SKM-1 (cell line): ENCODE data around the gene CDKN1B.

Experiments used
- DNase-seq: peaks from one replicate; lab custom pipeline; 2025; ENCODE audit not compliant: unreplicated experiment; lab: John Stamatoyannopoulos, UW

The CDKN1B gene

DNA sequence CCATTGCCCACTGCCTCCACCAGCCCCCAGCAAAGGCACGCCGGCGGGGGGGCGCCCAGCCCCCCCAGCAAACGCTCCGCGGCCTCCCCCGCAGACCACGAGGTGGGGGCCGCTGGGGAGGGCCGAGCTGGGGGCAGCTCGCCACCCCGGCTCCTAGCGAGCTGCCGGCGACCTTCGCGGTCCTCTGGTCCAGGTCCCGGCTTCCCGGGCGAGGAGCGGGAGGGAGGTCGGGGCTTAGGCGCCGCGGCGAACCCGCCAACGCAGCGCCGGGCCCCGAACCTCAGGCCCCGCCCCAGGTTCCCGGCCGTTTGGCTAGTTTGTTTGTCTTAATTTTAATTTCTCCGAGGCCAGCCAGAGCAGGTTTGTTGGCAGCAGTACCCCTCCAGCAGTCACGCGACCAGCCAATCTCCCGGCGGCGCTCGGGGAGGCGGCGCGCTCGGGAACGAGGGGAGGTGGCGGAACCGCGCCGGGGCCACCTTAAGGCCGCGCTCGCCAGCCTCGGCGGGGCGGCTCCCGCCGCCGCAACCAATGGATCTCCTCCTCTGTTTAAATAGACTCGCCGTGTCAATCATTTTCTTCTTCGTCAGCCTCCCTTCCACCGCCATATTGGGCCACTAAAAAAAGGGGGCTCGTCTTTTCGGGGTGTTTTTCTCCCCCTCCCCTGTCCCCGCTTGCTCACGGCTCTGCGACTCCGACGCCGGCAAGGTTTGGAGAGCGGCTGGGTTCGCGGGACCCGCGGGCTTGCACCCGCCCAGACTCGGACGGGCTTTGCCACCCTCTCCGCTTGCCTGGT is at the start of gene CDKN1B:
Gene CDKN1B (plus strand): TSS at position 576 of the 793 bp plus-strand sequence. CDS start 472 bp downstream, outside the sequence.
- peak; percentile 29 for DNase-seq

DNA sequence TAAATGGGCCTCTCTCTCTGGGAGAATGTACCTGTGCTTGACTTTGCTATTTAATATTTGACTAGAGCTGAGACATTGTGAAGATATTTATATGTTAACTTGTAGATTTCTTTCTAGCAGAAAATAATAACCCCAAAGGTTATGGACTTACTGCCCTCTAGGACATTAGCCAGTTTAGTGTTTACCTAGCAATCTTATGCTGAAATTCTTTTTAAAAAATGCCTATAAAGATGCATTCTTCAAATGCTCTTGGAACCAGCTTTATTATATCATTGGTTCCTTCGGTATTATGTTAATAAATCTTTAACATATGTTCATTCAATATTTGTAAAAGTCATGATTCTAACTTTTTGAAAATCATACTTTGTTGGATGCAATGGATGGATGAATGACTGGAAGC is 49.2 kb upstream of the CDKN1B start:
- DNase-seq, result no peak

DNA sequence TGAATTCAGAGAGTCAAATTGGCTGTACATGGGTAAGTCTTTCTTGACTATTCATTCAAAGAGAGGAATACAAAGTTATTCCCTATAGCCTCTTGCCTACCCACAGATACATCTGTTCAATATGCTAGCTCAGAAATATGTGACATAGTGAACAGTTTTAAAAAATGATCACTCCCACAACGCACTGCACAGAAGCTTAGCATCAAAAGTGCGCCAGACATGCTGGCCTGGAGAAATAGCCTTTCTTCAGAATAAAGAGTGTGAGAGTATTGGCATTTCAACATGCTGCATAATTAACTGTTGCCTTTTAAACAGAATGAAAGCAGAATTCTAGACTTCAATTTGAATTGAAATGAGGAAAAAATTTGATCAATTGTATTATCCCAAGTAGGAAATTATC is 48.1 kb upstream of the CDKN1B start:
- DNase-seq, result no peak

DNA sequence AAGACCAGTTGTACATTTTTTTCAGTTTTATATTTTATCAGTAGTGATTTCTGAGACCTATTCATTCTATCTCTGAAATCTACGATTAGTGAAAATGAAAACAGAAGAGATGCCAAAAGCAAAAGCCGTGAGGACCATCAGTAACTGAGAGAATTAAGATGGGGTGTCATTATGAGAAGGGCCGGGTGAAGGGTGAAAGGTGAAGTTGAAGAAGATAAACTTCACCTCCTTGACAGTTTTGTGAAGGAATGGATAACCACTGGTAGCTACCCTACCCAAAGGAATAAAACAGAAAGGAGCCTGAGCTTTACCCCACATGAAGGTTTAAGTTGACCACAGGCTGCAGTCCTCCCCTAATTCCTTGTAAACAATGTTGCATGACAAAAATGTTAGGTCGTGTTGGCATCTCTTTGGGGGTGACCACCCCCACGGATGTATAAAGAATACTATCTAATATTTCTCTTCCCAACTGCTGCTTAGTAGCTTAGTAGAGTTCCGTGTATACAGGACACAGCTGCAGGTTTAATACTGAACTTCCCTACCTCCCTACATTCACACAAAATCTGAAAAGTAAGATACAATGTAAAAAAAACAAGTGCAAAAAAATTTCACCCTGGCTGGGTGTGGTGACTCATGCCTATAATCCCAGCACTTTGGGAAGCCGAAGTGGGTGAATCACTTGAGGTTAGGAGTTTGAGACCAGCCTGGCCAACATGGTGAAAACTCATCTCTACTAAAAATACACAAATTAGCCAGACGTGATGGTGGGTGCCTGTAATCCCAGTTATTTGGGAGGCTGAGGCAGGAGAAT is 45.1 kb upstream of the CDKN1B start:
- no peak for DNase-seq

DNA sequence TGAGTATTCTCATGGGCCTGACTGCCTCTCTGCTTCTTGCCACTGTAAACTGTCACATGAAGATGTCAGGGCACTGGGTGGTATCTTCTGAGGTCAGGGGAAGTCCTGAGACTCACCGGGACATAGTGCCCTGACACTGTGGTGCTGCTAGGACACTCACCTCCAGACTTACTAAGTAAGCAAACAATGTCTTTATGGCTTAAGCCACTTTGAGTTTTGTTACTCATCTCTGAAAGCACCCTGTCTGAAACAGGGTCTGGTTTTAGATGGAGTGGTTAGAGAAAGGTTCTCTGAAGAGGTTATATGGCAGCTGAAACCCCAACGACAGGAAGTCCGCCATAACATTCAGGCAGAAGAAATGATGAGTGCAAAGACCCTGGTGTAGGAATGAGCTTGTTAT is 43.9 kb upstream of the CDKN1B start:
- DNase-seq, result no peak

DNA sequence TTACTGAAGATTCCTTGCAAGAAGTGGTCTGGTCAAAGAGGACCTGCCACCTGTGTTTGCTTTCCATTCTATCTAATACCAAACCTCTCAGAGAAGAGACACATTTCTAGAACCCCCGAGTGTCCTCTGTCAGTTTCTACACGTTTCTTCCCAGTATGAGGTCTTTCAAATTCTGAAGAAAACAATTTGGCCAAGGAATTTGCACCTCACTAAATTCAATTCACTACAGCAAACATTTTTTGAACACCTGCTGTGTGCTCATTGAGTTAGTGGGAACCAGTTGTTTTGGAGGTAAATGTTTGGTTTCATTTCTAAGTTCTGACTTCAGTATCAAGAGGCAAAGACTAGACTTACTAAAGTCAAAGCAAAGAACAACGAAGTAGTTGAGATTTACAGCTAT is 40.6 kb upstream of the CDKN1B start:
- DNase-seq, result no peak

DNA sequence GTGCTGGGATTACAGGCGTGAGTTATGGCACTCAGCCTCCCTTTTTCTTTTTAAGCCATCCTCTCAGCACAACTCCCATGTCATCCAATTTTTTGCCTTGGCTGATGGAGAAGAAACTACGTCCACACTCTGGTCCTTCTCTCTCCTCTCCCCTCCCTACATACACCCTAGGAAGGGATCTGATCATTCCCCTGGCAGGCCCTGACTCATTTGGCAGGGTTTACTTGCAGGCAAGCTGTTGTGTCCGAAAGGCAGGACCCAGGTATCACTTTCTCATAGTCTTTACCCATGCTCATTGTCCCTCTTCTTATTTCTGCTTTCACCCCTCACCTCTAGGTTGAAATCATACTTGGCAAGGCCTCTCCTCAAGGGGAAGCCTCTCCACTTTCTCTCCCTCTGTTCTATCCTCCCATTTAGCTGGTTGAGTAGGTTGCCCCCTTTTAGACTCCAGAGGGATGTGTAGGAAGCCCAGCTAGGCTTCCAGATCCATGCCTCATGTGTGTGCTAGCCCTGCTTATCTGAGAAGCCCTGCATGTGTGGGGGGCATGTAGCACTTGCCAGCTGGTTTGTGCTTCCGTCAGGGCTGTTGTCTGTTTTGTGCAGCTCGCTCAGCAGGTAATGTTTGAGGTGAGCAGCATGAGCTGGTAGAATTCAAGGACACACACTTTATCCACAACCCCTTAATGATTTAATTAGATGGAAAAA is 36.0 kb upstream of the CDKN1B start:
- DNase-seq, result no peak

DNA sequence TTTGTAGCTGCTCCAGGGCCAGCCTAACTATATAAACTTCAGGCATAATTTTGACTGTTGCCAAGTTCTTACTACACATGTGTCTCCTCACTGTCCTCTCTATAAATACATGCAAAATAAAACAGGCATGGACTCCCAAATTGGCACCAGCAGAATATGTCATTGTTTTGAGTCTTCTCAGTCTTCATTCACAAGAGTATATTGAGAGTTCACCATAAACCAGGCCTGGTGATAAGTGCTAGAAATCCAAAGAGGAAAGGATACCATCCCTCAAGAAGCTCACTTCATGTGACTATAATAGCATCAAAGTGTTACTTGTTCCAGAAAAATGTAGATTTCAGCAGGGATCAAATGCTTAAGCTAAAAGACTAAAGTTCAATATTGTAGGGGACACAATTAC is 34.9 kb upstream of the CDKN1B start:
- no peak for DNase-seq

DNA sequence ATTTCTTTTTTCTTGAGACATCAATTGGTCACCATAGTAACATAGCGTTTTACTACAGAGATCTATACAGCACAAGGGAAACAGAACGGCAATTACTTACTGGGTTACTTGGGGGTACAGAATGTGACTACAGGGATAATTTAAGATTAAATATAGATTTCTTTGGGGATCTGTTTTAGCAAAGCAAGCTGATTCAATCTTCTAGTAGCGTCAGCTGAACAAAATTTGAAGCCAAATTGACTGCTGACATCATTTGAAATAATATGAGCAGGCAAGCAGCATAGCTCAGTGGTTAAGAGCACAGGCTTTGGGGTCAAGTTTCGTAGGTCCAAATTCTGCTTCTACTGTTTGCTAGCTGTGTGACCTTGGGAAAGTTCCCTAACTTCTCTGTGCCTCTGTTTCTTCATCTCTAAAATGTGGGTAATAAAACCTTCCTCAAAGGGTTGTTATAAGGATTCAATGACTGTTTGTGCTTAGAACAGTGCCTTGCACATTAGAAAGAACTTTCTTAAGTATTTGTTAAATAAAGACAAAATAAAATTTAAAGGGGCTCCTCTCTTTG is 34.0 kb upstream of the CDKN1B start:
- DNase-seq, result no peak

DNA sequence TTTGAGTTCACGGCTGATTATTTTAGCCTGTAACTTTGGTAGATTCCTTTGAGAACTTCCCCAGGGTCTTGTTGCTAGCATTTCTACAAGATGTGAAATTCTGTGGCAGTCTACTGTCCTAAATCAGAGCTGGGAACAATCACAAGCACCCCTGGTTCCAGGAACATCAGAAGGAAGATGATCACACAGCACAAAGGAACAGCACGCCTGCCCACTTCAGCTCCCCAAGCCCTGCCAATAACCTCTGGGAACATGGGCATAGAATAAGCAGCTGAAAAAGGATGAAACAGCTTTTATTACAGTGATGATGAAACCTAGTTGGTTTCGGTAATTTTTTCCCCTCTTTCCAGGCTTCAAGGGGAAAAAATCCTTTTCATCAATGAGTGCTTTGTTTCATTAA is 33.4 kb upstream of the CDKN1B start:
- no peak for DNase-seq

DNA sequence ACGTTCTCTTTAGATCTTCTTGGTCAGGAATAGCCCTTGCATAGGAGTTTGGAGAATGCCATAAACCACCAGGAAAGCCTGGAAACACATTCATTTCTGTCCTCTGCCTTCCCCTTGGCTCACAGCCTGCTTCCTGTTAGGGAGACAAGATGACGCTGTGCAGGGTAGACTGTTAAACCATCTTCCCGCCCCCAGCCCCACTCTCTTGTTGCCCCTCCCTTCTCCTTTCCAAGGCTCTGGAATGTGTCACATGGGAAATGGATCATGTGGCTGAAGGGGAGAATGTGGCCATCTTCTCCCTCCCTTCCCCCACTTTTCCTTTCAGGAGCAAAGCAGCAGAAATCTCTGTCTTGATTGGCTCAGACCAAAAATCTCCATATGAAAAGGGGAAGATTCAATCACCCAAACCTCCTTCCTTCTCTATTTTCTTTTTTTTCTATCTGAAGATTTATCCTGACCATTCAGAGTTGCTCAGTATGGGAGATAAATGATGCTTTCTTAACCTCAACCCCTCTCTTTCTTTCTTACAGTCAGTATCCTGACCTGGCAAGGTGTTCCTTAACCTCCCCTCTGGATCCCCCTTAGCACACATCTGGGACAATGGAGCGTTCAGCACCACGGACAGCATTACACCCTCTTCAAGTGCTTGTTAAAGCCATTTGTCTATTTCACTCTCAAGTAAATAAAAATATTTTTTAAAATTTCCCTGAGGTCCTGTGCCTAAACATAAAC is 32.6 kb upstream of the CDKN1B start:
- DNase-seq, result no peak

DNA sequence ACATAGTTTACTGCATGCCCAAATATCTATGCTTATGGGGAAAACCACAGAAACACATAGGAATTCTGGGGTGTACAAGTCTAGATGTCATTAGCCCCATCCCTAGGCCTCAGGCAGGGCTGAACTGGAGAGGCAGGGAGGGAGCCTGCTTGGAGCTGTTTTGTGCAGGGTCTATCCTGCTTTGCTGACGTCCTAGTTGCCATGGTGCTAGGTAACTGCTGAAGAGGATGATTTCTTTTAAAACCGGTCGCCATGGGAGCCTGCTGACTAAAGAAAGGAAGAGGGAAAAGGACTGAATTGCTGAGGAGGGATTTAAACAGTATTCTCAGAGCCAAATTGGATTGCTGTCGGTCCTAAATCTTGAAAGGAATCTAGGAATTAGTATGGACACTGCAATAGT is 31.9 kb upstream of the CDKN1B start:
- no peak for DNase-seq

DNA sequence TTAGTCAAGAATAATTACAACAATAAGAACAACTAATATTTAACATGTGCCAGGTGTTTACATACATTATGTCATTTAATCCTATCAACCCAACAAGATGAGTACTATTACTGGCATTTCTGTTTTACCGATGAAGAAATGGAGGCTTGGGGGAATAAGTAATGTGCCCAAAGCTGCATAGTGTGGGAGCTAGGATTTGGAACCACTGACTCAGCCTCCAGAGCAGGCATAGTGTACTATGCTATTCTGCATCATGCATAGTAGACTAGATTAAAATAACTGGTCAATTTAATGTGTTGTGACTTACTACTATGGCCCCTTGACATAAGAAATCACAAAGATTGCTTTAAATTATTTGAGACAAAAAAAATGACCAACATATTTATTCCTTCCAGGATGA is 30.7 kb upstream of the CDKN1B start:
- DNase-seq, result no peak

DNA sequence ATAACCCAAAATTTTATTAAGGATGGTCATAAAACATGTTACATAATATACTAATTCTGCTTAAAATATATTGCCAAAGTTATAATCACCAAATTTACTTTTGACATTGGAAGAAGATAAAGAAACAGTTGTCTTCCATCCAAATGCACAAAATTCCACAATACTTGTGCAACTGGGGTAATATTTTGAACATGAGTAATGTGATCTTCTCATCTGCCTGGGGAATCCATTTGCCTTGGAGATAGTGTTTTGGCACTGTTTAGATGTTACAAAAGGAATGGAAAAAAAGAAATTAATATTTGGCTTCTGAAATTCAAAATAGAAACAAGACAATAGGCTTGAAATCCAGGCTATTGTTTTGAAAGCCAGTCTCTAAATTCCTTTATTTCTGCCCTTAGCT is 30.2 kb upstream of the CDKN1B start:
- no peak for DNase-seq

DNA sequence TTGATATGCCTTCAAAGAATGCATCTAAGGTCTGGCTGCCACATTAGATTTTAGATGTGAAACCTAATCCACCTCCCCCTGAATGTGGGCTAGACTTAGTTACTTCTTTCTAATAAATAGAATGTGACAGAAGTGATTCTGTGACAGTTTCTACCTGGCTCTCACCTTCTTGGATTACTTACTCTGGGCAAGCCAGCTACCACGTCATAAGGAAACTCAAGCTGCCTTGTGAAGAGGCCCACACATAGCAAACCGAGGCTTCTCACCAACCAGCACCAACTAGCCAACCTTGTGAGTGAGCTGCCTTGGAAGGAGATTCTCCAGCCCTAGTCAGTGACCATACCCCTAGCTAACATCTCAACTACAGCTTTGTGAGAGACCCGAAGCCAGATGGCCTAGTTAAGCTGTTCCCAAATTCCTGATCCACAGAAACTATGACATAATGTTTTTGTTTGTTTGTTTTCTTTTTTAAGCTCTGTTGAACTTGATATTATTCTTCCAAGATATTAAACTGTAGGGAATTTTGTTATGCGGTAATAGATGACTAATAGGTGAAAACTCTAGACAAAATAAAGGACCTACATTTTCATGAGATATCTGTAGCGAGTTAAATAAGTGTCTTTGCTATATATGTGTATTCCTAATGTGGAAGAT is 27.4 kb upstream of the CDKN1B start:
- DNase-seq, result no peak

DNA sequence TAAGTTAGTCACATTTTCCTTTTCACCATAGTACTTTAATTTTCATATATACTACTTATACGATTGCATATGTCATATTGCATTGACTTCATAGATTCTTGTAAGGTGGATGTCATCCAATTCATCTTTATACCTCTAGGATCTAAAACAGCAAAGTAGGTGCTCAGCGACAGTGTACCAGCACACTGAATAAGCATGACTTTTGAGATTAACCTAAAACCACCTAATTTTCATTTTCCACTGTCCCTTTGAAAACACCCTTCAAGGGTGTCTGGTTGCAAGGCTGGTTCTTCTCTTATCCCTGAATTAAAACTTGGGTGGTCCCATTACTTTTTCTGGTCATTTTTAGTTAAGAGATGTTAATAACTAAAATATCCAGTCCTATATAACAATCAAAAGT is 25.6 kb upstream of the CDKN1B start:
- no peak for DNase-seq

DNA sequence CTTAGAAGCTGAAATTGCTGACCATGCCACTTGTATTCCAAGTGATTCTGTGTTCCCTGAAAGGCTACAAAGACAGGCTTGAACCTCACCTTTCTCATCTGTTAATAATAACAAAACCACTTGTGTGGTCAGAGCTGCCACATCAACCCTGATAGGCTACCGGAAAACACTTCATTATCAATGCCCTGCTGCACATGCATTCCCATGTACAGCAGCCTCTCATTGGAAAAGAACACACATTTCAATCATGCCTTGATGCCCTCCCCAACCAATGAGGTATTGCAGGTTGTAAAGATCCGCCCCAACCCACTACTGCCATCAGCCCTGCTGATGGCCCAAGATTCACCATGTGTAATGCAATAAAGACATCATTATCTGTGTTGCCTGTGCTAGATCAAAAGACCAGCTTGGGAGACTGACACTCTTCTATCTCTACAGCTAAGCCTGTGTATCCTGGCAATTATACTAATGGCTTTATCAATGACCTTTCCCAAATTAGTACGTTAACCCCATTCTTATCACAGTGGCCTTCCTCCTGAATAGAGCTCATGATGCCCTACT is 24.0 kb upstream of the CDKN1B start:
- DNase-seq, result no peak

DNA sequence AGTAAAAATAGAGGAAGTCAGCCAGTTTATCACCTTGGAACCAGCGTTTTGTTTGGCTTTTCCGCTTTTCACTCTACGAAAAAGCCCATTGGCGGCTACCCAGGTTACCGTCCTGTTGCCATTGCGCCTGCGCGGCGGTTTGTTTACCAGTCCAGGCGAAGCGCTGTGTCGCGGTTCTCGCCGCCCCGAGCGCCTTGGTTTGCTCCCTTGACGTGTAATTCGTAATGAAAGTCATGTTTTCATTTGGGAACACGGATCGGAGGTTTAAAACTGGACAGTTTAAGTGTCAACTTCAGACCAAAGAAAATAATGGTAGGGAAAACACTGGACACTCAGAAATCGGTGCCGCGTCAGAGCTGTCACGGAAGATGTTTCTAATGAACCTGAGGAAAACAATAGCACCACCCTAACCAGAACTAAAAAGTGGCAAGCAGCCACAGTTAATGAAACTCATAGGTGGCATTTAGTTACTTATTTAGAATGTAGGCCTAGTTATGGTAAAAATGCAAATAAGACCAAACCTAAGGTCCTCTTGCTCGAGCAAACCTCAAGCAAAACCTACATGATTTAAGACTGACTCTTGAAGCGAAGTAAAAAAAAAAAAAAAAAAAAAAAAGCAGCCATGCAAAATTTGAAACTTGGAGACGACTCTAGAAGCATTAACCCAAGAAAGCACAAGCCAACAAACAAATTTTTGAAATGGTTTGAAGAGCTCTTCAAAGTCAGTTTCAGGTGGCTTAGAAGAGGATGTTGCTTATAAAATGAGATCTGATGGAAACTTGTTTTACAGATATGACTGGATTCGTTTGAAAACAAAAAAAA is 20.4 kb upstream of the CDKN1B start:
- DNase-seq, result peak; percentile 18

DNA sequence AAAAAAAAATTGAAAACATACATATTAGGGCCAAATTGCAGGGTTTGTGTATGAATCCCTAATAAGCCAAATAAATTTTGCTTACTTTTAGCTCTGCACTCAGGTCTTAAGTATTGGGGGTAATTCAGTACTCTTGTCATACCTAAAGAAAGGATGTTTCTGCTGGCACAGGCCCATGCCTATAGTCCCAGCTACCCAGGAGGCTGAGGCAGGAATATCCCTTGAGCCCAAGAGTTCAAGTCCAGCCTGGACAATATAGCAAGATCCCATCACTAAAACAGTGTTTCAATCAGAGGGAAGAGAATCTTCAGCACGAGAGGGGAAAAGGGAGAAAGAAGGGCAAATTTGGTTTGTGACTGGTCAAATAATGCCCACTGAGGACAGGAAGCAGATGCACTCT is 17.8 kb upstream of the CDKN1B start:
- no peak for DNase-seq
